HG02623 (cell line): ENCODE measurements around the gene SPOUT1.
A peak's percentile ranks its signal among the peaks of the same experiment; 100 is the strongest.
"Not testable (repeated sequence)": the region's sequence is repeated elsewhere in the genome, so short reads cannot be mapped to it uniquely, and the experiment has no call there.

ENCODE experiments used
- ATAC-seq: cut with Tn5 transposase; IDR thresholded peaks from one replicate; pipeline ENCODE4 v1.9.1; 2021; ENCODE audit warnings: moderate library complexity; ENCODE audit not compliant: unreplicated experiment

The SPOUT1 gene, protein sequence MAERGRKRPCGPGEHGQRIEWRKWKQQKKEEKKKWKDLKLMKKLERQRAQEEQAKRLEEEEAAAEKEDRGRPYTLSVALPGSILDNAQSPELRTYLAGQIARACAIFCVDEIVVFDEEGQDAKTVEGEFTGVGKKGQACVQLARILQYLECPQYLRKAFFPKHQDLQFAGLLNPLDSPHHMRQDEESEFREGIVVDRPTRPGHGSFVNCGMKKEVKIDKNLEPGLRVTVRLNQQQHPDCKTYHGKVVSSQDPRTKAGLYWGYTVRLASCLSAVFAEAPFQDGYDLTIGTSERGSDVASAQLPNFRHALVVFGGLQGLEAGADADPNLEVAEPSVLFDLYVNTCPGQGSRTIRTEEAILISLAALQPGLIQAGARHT

DNA sequence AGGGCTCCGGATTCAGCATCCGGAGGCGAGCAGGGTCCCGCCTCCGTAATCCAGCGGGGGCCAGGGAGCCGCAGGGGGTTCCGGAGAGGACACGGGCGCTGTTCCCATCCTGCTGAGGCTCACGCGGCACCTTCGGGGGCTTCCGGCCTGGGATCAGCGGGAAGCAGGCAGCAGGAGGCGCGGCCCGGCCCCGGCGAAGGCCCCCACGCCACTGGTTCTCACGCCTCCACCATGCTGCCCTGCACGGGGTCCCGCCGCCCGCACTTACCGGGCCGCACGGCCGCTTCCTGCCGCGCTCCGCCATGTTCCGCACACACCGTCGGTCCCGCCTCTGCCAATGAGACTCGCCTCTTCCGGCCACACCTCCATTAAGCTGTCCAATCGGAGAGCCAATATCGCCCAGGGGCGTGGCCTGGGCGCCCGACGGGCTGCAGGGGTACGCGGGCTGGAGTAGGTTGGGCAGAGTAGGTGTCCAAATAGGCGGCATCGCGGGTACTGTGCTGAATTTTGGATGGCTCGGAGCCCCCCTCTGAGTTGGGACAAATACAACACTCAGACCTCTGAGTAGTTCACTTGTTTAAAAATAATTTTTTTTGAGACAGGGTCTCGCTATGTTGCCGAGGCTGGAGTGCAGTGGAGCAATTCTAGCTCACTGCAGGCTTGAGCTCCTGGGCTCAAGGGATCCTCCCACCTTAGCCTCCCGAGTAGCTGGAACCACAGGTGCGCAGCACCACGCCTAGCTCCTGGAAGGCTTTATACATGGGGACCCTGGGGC, at the start of gene SPOUT1:
SPOUT1 (minus strand) TSS at position 318 of the 775 bp plus-strand sequence; CDS start at position 304, 14 bp downstream.
- ATAC-seq: peak; percentile 97

DNA sequence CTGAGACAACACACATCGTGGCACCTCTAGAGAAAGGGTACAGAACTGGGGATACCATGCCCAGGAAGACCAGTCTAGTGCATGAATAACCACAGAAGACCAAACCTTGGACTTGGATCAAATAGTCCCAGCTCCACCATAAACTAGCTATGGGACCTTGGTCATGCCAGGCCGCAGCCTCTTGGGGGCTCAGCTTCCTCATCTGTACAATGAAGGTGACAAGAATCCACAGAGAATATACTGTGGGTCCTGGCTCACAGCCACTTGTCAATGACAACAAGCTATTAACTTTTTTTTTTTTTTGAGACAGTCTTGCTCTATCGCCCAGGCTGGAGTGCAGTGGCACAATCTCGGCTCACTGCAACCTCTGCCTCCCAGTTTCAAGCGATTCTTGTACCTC, 48.3 kb upstream of the SPOUT1 start:
- no peak for ATAC-seq

DNA sequence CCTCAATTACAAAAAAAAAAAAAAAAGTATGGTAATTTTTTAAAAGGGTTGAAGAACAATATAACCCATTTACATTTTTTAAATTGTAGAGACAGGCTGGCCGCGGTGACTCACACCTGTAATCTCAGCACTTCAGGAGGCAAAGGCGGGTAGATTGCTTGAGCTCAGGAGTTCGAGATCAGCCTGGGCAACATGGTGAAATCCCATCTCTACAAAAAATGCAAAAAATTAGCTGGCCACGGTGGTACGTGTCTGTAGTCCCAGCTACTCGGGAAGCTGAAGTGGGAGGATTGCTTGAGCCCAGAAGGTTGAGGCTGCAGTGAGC, 41.3 kb upstream of the SPOUT1 start:
- not testable (repeated sequence) for ATAC-seq

DNA sequence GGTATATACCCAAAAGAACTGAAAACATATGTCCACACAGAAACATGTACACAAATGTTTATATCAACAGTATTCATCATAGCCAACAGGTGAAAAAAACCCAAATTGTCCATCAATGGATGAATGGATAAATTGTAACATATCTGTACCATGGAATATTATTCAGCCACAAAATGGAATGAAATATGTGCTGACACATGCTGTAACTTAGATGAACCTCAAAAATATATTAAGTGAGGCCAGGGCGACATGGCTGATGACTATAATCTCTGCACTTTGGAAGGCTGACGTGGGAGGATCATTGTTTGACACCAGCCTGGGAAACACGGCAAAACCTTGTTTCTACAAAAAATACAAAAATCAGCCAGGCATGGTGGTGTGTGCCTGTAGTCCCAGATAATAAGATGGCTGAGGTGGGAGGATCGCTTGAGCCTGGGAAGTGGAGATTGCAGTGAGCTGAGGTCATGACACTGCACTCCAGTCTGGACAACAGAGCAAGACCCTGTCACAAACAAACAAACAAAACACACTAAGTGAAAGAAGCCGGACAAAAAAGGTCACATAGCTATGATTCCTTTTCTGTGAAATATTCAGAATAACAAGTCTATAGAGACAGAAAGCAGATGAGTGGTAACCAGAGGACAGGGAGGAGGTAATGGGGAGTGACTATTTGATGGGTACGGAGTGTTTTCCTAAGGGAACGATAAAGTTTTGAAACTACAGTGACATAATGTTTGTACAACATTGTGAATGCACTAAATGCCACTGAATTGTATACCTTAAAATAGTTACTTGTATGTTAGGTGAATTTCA, 40.7 kb upstream of the SPOUT1 start:
- ATAC-seq: no peak

DNA sequence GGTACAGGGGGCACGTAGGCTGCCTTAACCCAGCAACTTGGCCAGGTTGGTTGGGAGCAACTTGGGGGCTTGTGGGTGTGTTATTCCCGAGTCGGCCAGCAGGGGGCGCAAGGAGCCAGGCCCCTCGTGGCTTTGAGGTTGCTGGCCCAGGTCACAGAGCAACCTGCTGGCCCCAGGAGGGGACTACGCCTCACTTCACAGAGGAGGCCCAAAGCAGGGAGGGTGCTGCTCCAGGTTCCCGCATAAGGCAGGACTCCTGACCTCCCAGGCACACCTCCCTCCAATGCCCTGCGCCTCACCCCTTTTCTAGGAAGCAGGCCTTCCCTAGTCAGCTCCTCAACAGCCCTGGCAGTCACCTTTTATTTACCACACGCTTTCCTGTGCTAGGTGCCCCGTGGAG, 34.1 kb upstream of the SPOUT1 start:
- no peak for ATAC-seq

DNA sequence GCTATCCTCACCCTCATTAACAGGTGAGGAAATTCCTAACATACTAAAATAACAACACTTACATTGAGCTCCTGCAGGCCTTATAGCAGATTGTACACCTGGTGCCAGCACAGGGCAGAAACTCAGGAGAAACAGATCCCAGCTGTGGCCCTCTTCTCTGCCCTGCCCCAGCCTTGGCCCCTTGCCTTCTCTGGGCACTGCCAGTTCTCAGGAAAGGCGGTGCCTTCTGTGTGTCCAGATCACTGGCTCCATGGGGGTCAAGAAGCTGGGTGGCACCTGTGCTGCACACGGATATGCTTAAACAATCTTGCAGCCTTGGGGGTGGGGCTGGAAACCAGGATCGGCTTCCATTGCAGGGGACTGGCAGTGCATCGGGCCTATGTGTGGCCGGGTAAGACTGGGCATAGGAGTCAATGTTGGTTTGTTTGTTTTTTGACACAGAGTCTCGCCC, 32.8 kb upstream of the SPOUT1 start:
- ATAC-seq: no peak

DNA sequence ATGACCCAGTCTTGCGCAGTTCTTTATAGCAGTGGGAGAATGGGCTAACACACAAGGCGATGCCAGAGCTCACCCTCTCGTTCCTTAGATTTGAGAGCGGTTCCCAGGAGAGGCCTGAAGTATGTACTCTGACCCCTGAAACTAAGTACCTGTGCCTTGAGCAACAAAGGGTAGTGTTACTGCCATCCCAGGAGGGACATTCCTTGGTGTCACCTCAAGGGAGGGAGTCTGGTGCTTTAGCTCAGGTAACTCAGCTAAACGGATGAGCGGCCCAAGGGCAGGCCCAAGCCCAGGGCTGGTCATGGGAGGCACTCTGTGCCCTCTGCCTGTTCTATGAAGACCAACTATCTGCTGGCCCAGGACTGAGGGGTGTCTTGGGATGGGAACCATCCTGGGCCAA, 31.9 kb upstream of the SPOUT1 start:
- no peak for ATAC-seq

DNA sequence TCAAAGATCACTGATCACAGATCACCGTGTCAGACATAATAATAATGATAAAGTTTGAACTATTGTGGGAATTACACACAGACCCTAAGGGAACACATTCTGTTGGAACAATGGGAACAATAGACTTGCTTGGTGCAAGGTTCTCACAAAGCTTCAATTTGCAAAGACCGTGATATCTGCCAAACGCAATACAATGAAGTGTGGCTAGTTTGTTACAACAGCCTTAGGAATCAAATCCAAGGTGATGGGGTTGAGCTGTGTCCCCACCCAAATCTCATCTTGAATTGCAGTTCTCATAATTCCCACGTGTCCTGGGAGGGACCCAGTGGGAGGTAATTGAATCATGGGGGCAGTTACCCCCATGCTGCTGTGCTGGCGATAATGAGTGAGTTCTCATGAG, 31.3 kb upstream of the SPOUT1 start:
- ATAC-seq: no peak

DNA sequence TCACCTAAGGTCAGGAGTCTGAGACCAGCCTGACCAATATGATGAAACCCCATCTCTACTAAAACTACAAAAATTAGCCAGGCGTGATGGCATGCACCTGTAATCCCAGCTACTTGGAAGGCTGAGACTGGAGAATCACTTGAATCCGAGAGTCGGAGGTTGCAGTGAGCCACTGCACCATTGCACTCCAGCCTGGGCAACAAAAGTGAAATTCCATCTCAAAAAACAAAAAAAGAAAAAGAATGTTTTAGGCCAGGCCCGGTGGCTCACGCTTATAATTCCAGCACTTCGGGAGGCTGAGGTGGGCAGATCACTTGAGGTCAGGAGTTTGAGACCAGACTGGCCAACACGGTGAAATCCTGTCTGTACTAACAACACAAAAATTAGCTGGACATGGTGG, 28.9 kb upstream of the SPOUT1 start:
- not testable (repeated sequence) for ATAC-seq

DNA sequence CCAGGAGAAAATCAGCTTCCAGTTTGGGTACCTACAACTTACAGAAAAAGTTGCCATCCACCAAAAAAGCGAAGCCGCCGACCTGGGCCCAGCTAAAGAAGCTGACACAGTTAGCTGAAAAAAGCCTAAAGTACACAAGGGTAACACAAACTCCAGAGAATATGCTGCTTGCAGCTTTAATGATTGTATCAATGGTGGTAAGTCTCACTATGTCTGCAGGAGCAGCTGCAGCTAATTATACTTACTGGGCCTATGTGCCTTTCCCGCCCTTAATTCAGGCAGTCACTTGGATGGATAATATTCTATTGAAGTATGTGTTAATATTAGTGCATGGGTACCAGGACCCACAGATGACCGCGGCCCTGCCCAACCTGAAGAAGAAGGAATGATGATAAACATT, 24.9 kb upstream of the SPOUT1 start:
- ATAC-seq: not testable (repeated sequence)

DNA sequence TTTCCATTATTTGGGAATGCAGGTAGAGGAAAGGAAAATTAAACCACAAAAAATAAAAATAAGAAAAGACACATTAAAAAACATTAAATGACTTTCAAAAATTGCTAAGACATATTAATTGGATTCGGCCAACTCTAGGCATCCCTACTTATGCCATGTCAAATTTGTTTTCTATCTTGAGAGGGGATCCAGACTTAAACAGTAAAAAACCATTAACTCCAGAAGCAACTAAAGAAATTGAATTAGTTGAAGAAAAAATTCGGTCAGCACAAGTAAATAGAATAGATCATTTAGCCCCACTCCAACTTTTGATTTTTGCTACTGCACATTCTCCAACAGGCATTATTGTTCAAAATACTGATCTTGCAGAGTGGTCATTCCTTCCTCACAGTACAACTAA, 23.1 kb upstream of the SPOUT1 start:
- not testable (repeated sequence) for ATAC-seq

DNA sequence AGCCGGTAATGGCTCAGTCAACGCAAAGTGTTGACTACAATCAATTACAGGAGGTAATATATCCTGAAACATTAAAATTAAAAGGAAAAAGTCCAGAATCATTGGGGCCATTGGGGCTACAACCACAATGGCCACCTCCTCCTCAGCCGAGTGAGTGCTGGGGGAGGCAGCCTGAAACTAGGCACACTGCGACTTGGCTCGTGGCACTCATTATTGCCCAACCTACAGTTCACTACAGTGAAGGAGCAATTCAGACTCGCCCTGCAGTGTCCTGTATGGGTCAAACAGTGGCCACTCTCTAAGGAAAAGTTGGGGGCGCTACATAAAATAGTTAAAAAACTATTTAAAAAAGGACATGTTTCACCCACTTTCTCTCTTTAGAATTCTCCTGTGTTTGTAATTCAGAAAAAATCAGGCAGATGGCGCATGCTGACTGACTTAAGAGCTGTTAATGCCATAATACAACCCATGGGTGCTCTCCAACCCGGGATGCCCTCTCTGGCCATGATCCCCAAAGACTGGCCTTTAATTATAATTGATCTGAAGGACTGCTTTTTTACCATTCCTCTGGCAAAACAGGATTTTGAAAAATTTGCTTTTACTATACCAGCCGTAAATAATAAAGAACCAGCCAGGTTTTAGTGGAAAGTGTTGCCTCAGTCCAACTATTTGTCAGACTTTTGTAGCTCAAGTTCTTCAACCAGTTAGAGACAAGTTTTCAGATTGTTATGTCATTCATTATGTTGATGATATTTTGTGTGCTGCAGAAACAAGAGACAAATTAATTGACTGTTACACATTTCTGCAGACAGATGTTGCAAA, 22.4 kb upstream of the SPOUT1 start:
- not testable (repeated sequence) for ATAC-seq

DNA sequence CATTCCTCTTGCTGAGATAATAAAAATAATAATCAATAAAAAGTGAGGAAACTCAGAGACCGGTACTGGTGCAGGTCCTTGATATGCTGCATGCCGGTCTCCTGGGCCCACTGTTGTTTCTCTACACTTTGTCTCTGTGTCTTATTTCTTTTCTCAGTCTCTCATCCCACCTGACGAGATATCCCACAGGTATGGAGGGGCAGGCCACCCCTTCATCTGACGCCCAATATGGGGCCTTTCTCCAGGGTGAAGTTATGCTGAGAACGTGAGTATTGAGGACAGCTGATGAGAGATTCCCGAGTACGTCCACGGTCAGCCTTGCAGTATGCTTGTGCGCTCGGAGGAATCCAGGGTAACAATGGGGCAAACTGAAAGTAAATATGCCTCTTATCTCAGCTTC, 21.4 kb upstream of the SPOUT1 start:
- ATAC-seq: not testable (repeated sequence)

DNA sequence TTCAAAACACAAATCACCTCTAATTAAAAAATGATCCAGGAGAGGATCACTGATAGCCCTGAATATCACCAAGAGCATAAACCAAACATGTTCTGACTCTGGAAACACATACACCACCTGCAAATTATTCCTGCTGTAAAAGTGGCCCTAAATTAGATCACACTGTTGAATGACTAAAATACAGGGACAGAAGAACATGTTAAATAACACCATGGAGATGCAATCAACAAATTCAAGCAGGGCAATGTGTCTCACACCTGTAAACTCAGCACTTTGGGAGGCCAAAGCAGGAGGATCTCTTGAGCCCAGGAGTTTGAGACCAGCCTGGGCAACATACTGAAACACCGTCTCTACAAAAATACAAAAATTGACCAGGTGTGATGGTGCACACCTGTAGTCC, 18.2 kb upstream of the SPOUT1 start:
- no peak for ATAC-seq

DNA sequence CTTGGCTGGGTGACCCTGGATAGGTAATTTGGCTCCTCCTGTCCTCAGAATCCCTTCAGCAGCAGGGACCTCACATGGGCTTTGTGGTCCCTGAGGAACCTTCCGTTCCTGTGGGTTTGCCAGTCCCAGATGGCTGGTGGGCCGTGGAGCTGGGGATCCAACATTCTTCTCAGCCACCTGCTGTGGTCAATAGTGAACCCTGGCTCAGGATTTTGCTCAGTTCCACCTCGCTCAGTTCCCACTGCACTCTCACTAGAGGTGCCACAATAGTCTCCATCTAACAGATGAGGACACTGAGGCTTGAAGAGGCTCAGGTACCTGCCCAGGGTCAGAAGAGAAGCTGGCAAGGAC, 17.1 kb upstream of the SPOUT1 start:
- no peak for ATAC-seq

DNA sequence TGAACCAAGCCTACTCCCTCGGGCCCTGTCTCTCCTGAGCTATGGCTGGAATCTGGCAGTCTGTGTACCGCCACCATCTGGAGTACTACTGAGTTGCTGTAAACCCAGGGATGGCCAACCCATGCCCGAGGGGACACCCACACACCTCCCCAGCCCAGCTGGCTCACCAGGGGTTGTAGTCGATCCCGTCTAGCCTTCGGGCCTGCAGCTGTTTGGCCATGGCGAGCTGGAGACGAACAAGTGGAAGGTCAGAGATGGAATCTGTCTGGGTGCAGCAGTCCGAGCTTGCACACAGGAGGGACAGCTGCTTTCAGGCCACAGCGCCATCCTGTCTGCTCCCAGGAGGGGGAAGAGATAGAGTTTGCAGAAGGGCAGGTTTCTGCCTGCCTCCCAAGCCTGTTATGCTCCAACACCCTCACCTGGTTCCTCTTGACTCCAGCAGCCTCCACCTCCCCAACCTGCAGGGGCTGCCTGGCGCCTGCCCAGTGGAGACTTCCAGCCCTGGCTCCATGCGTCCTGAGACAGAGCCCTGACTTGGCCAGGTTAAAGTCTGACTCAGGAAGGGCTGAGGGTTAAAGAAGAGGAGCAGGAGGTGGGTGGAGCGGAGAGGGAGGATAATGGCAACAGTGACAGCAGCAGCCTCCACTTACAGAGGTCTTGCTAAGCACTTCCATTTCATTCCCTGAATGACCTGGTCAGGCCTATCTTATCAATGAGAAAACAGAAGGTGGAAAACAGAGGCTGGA, 15.8 kb upstream of the SPOUT1 start:
- ATAC-seq: no peak

DNA sequence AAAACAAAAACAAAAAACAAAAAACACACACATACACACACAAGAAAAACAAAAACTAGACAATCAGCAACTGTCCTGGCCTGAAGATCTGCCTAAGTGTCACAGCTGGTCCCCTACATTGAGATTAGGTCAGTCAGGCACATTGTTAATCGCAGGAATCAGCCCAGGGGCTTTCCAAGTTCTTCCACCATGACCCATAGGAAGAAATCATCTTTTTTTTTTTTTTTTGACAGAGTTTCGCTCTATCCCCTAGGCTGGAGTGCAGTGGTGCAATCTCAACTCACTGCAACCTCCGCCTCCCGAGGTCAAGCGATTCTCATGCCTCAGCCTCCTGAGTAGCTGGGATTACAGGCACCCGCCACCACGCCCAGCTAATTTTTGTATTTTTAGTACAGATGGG, 13.6 kb upstream of the SPOUT1 start:
- ATAC-seq: not testable (repeated sequence)

DNA sequence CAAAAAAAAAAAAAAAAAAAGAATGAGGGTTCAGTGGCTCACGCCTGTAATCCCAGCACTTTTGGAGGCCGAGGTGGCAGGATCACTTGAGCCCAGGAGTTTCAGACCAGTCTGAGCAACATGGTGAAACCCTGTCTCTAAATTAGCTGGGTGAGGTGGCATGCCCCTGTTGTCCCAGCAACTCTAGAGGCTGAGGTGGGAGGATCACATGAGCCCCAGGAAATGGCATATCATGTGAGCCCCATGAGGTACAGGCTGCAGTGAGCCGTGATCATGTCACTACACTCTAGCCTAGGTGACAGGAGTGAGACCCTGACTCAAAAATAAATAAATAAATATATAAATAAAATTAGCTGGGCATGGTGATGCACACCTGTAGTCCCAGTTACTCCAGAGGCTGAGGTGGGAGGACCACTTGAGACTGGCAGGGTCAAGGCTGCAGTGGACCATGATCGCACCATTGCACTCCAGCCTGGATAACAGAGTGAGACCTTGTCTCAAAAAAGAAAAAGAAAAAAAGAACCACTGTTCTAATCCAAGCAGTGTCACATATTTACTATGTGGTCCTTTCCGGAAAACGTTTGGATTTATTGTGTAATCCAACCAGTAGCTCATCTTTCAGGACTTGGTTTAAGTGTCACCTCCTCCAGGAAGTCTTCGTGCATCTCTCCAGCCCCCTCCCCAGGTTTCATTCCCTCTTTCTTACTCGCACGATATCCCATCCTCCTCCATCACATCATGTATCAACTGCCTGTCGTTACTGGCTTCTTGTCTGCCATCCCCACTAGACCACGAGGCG, 12.3 kb upstream of the SPOUT1 start:
- no peak for ATAC-seq

DNA sequence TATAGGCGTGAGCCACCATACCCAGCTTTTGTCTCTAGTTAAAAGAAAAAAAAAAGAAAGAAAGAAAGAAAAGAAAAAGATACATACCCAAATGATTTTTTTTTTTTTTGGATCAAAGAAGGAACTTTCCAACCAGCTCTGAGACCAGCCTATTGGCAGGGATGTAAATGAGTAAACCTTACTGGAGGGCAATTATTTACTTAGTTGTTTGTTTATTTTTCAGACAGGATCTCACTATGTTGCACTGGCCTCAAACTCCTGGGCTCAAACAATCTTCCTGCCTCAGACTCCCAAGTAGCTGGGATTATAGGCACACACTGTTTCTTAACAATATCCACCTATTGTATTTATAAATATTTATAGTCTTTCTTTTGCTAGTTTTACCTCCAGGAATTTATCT, 10.9 kb upstream of the SPOUT1 start:
- no peak for ATAC-seq
